ENCODE measurements around the gene SBF2.

The SBF2 gene

GRCh38 chr11:10317776-10318526, 23.9 kb upstream of the SBF2 start:
- DNase-seq (ENCODE audit: low read depth in 2 of 2, low spot score in 1 of 2): no peak

DNA sequence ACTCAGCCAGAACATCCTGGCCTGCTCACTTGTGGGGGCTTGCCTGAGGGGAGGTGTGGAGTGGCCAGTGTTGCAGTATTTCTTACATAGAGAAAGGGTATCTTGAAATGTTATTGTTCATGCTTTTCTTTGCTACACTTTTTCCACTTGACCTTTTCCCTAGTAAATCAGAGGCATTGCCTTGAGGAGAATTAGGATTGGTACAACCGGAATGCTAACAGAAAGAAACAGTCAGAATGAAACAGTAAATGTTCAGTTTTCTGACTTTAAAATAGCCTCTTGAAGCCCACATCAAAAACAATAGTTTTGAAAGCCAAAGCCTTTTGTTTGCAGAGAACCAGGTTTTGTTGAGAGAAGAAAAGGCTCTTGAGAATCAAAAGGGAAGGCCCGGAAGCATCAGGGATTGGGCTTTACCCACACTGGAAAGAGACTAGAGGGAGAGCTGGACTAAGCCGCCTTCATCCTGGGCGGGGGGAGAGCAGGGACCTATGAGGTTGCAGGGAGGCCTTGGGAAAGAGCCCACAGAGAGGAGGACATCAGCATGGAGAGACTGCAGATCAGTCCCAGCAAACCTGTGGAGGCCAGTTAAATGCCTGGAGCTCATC, 23.2 kb upstream of the SBF2 start:
- DNase-seq (ENCODE audit: low read depth in 2 of 2, low spot score in 1 of 2): no peak

- no peak for DNase-seq (ENCODE audit: low read depth in 2 of 2, low spot score in 1 of 2)
Measured at GRCh38 chr11:10315083-10315482, 21.1 kb upstream of the SBF2 start.

GRCh38 chr11:10314199-10315072, 20.4 kb upstream of the SBF2 start:
- DNase-seq (ENCODE audit: low read depth in 2 of 2, low spot score in 1 of 2): no peak

- no peak for DNase-seq (ENCODE audit: low read depth in 2 of 2, low spot score in 1 of 2)
Measured at GRCh38 chr11:10311802-10312201, 17.8 kb upstream of the SBF2 start.

- no peak for DNase-seq (ENCODE audit: low read depth in 2 of 2, low spot score in 1 of 2)
Measured at GRCh38 chr11:10310301-10310841, 16.4 kb upstream of the SBF2 start.

DNA sequence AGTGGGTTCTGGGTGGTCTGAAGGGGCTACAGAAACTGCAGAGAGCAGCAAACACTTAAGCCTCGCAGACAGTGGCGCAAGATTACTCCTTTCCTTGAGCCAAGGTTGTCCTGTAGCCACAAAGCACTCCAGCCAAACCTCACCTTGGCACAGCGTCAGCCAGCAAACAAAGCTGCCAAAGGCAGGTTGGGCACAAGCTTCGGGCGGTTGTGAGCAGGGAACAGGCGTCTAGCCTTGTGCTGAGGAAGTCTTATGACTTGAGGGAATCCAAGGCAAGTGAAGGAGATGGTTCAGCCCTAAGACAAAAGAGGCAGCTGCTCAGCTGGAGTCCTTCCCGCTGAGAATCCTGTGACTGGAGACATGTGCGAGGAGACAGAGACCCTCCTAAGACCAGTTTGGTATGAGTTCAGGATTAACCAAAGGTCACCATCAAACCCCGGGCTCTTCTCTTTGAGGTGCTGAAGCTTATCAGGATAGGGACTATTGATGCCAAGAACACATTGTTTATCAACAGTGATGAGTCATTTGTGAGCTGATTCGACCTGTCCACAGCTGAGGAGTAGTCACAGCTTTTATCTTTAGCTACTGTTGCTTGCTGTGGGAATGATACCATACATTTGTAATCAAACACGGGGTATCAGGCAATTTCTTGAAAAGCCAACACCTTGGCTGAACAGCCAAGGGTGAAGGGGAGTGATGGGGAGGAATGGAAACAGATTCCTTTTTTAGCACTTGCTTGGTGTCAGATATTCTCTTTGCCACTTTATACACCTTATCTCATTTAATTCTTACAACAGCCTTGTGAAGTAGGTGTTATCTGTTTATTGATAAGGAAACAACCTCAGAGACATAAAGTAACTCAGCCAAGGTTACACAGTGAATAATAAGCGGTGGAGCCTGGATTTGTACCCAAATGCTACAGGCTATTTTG, 15.4 kb upstream of the SBF2 start:
- no peak for DNase-seq (ENCODE audit: low read depth in 2 of 2, low spot score in 1 of 2)

GRCh38 chr11:10308201-10308954, 14.4 kb upstream of the SBF2 start:
- DNase-seq (ENCODE audit: low read depth in 2 of 2, low spot score in 1 of 2): no peak

DNA sequence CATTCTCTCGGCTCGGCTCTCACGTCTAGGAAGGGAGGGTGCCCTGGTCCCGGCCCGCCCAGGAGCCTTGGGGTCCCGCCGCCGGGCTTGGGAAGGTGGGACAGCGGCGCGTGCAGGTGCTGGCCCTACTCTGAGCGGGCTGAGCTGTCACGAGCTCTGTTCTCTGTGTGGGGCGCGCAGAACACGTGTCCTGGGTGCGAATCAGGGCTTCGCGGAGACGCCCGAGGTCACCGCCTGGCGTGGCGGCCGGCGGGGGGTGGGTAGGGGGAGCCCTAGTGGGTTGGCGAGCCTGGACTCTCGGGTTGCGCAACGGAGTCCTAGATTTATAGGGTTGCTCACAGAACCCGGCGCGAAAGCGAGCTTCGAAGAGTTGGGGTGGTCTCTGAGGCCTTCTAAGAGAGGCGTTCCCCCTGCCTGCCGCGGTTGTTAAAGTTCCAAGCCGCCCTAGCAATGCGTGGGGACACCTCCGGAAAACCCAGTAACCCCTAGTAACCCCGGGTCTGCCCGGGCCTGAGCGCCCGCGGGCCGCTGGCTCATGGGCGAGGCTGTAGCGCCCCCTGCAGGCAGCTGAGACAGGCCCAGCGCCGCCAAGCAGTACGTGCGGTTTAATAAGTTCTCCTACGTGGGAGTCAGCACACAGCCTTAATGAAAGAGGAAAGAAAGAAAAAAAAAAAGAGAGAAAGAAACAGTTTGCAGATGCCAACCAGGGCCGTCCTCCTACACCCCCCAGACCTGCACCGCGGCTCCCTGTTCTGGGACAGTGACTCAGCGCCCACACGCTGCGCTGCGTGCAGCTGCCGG, 13.6 kb upstream of the SBF2 start:
- DNase-seq (ENCODE audit: low read depth in 2 of 2, low spot score in 1 of 2): peak; percentile 71 to 75

DNA sequence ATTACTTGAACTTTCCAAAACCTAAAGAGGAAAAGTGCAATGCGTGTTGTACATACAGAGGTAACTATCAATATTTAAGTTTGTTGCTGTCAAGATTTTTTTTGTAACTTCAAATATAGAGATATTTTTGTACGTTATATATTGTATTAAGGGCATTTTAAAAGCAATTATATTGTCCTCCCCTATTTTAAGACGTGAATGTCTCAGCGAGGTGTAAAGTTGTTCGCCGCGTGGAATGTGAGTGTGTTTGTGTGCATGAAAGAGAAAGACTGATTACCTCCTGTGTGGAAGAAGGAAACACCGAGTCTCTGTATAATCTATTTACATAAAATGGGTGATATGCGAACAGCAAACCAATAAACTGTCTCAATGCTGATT, 13.0 kb upstream of the SBF2 start:
- DNase-seq (ENCODE audit: low read depth in 2 of 2, low spot score in 1 of 2): no peak

GRCh38 chr11:10305964-10306918, 12.2 kb upstream of the SBF2 start:
- no peak for DNase-seq (ENCODE audit: low read depth in 2 of 2, low spot score in 1 of 2)

- no peak for DNase-seq (ENCODE audit: low read depth in 2 of 2, low spot score in 1 of 2)
Measured at GRCh38 chr11:10305262-10305963, 11.4 kb upstream of the SBF2 start.

- no peak for DNase-seq (ENCODE audit: low read depth in 2 of 2, low spot score in 1 of 2)
Measured at GRCh38 chr11:10304495-10305261, 10.7 kb upstream of the SBF2 start, which contains the start of gene ADM. Gene ADM, plus strand, starts transcription at chr11:10305073. Its CDS starts 628 bp downstream, at chr11:10305701.

- DNase-seq (ENCODE audit: low read depth in 2 of 2, low spot score in 1 of 2): no peak
Measured at GRCh38 chr11:10303558-10304363, 9.7 kb upstream of the SBF2 start.

DNA sequence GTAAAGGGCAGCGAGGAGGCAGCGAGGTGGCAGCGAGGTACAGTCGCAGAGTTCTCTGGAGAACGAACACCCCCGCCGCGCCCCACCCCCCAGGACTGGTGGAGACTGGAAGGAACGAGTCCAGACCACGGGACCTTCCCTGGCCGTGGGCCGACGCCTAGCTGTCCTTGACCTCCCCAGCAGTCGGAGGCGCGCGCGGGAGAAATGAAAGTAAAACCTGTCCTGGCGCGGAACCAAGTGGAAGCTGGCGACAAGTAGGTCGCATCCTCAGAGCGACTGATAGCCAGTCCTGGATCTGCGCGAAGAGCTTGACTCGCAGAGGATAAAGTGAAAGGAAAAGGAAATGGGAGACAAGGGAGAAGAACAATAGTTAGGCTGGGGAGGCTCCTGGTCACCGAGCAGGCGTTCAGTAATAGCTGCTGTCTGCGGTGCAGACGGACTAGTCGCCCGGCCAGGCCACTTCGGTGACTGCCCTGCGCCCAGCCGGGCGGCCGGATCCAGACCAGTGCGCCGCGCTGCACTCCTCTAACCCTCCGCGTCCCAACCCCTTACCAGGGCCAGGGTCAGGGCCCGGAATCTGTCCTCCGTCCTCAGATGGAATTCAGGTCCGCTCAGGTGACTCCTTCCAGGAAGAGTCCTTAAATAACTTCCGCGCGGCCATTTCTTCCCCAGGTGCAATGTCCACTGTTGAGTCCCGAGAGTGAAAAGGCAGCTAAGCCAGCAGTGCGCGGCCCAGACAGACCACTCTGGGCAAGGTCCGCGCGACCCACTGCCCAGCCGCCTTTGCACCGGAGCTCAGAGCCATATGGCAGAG, 8.9 kb upstream of the SBF2 start:
- peak in 1 of 2 donors; percentile 55 for DNase-seq (ENCODE audit: low read depth in 2 of 2, low spot score in 1 of 2)

Measured in stimulated activated CD8-positive, alpha-beta memory T cell treated with anti-CD3 and anti-CD28 coated beads, Interleukin-4, amount 100 ng/mL, for 4 hours (primary cell).